HG02763 (cell line): ENCODE measurements around the gene PVR.
"Not testable (repeated sequence)": the region's sequence is repeated elsewhere in the genome, so short reads cannot be mapped to it uniquely, and the experiment has no call there.

Experiments used
- ATAC-seq: cut with Tn5 transposase; IDR thresholded peaks from one replicate; pipeline ENCODE4 v1.9.1; 2021; ENCODE audit warnings: mild to moderate bottlenecking, moderate library complexity; ENCODE audit not compliant: unreplicated experiment

The PVR gene

GRCh38 chr19:44617110-44617880 lies 26.4 kb upstream of the PVR start:
- ATAC-seq, result no peak

GRCh38 chr19:44618640-44619357 lies 24.9 kb upstream of the PVR start:
- no peak for ATAC-seq

GRCh38 chr19:44620667-44621066 lies 23.0 kb upstream of the PVR start:
- no peak for ATAC-seq

GRCh38 chr19:44621367-44621766 lies 22.3 kb upstream of the PVR start:
- ATAC-seq, result no peak

GRCh38 chr19:44623080-44623479 lies 20.6 kb upstream of the PVR start:
- no peak for ATAC-seq

- no peak for ATAC-seq
These were observed 20.1 kb upstream of the PVR start for GRCh38 chr19:44623626-44624025.

GRCh38 chr19:44624840-44625354 lies 18.8 kb upstream of the PVR start:
- ATAC-seq, result no peak

GRCh38 chr19:44625637-44626036 lies 18.1 kb upstream of the PVR start:
- ATAC-seq, result not testable (repeated sequence)

GRCh38 chr19:44626048-44626624 lies 17.6 kb upstream of the PVR start:
- no peak for ATAC-seq

GRCh38 chr19:44627631-44628030 lies 16.1 kb upstream of the PVR start:
- no peak for ATAC-seq

- no peak for ATAC-seq
These were observed 14.9 kb upstream of the PVR start for GRCh38 chr19:44628793-44629192.

- not testable (repeated sequence) for ATAC-seq
These were observed 12.1 kb upstream of the PVR start for GRCh38 chr19:44631611-44632010.

- ATAC-seq, result not testable (repeated sequence)
These were observed 9.7 kb upstream of the PVR start for GRCh38 chr19:44634058-44634457.

GRCh38 chr19:44634785-44635184 lies 8.9 kb upstream of the PVR start:
- no peak for ATAC-seq

- ATAC-seq, result no peak
These were observed 7.9 kb upstream of the PVR start for GRCh38 chr19:44635581-44636438.

- no peak for ATAC-seq
These were observed 7.0 kb upstream of the PVR start for GRCh38 chr19:44636439-44637389.

GRCh38 chr19:44637390-44637764 lies 6.3 kb upstream of the PVR start:
- ATAC-seq, result no peak

GRCh38 chr19:44640518-44640917 lies 3.2 kb upstream of the PVR start:
- ATAC-seq, result no peak

- no peak for ATAC-seq
These were observed 2.0 kb upstream of the PVR start for GRCh38 chr19:44641501-44642265.
